Coronary artery (tissue), 2 donors: ENCODE results near the gene CD99L2.

Experiments used
- DNase-seq: peaks from one replicate; pipeline ENCODE4 v3.0.0-alpha.2; 2017; ENCODE audit warnings: low spot score
- H3K27ac ChIP-seq, 2 donors: fragments of 200-600 bp; sonication (generic); one replicate each; pipeline ENCODE4 v1.5.1; 2016 to 2019
- H3K4me3 ChIP-seq: fragments of 200-600 bp; sonication (generic); 2 replicates; pipeline ENCODE4 v1.5.1; 2016; ENCODE audit warnings: mild to moderate bottlenecking, moderate library complexity
- CTCF ChIP-seq: fragments of 200-600 bp; sonication (generic); IDR thresholded peaks from one replicate; pipeline ENCODE4 v1.5.1; 2019; ENCODE audit warnings: antibody characterized with exemption

The CD99L2 gene

DNA sequence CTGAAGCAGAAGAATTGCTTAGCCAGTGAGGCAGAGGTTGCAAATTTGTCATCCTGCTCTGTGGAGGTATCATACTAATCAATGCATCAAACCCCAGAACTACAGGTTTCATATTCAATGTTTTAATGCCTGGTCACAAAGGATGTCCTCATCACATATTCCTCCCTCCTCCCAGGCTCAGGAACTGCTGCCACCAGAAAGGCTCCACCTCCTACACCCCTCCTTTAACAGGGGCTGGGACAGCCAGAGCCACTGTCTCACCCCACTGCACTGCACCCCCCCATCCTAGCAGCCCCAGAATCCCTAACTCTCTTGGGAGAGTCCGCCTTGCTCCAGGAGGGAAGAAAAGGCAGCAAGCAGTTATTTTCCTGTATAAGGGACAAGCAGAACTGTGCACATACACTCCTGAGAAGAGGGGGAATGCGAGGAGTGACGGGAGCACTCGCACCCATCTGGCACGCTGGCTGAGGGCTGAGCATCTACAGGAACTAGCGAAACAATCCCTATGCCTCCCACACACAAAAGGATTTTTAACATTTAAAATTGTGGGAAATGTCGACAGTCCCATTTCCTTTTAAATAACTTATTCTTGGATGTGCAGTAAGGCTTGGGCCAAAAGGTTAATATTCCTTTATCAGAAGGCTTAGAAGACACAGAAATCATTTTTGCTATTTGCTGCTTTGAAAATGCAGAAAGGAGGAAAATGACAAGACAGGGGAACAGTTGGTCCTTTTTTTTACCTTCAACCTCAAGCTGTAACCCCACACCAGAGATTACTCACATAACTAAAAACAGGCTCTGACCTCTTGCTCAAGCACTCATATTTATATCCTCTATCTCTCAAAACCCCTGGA lies 27.8 kb downstream of the CD99L2 start:
- no peak for DNase-seq
- no peak for TF ChIP-seq CTCF

DNA sequence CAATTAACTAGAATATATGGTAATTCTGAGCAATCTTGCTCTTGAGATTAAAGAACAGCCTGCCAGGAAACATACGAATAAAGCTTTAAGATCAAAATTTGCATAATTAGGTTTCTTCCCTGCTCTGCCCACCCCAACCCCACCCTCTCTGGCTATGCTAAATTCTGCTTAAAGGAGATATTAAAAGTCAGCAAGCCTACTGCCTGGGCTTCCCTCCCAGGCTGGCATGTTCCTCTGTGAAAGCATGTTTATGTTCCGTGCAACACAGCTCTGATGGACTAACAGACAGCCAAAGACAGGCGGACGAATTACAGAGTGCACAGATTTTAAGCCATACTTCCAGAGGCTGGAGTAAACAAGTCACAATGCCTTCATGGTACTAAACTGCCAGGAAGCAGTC lies 28.4 kb downstream of the CD99L2 start:
- no peak for TF ChIP-seq CTCF
- Histone ChIP-seq H3K4me3 (no peak overlapping the region), H3K27ac (no peak overlapping the region)
- no peak for DNase-seq

More for the DNA sequence above, 27.8 kb downstream of the CD99L2 start:
- Histone ChIP-seq H3K27ac (peak overlapping the region in 1 of 2 donors; percentile 22), H3K4me3 (no peak overlapping the region)

DNA sequence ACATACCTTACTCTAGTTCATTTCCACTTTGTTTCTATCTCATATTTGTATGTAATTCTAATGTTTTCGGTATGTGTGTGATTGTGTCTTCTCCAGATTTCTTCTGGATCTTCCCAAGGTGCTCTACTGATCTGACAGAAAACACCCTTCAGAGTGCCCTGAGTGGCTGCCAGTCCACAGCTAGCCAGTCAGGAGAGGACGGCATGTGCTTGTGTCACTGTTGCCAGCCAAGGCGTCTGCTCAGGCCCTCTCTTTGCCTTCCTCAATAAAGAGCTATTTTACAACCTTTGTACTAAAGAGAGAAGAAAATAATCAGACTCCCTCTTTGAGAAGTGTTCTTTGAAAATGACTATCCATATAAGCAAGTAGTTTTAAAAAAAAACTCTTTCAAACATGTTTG lies 29.0 kb downstream of the CD99L2 start:
- DNase-seq = no peak
- TF ChIP-seq CTCF = no peak
- no peak overlapping the region for H3K4me3 ChIP-seq
- no peak overlapping the region for H3K27ac ChIP-seq

GRCh38 chrX:150868625-150869024 lies 29.8 kb downstream of the CD99L2 start:
- Histone ChIP-seq H3K4me3 (no peak overlapping the region), H3K27ac (no peak overlapping the region)
- DNase-seq = no peak
- no peak for TF ChIP-seq CTCF

DNA sequence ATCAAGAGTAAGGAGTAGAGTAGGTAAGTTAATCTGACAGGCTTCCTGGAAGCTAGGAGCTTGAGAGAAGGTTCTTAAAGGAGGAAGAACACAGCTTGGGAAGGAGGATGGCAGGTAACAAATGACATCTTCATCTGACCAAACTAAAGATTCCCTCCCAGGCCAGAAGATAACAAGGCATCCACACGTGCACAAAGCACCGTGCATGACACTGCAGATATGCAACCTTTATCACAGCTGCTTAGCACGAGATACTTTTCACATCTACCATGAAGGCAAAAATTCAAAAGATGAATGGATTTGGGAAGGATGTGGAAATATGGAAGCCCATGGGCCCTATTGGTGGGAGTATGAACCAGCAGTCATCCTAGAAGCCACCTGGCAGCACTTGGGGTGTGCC lies 34.3 kb downstream of the CD99L2 start:
- DNase-seq = no peak
- H3K27ac ChIP-seq = no peak overlapping the region
- TF ChIP-seq CTCF = no peak
- H3K4me3 ChIP-seq = no peak overlapping the region

DNA sequence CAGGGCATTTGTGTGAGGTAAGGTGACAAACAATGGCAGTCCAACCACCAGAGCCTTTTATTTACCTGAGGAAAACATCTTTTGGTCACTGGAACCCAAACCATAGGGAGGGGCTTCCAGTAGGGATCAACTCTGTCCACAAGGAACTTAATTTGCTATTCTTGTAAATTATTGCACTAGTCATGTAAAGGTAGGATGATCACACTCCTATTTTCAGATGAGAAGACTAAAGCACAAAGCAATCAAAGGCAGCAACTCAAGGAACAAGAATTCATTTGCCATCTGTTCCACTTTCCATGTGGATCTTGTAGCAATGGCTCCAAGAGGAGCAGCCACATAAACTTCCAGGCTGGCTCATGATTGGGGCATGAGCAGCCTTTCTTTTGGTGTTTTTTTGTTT lies 35.3 kb downstream of the CD99L2 start:
- TF ChIP-seq CTCF = no peak
- no peak overlapping the region for H3K27ac ChIP-seq
- DNase-seq = no peak
- H3K4me3 ChIP-seq = no peak overlapping the region

DNA sequence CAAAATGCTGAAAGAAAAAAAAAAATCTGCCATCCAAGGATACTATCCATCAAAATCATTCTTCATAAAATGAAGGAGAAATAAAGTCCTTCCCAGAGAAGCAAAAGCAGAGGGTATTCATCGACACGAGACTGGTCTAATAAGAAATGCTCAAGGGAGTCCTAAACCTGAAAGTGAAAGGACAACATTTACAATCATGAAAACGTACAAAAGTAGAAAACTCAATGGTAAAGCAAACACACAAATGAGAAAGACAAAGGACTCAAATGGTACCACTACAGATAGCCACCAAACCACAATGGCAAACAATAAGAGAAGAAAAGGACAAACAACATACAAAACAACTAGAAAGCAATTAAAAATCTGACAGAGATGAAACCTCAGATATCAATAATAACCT lies 41.0 kb downstream of the CD99L2 start:
- Histone ChIP-seq H3K4me3 (no peak overlapping the region), H3K27ac (no peak overlapping the region)
- TF ChIP-seq CTCF = no peak
- DNase-seq = no peak
